Stomach smooth muscle (tissue), 2 donors: ENCODE data around the gene EFL1.
"Not testable (repeated sequence)": the region's sequence is repeated elsewhere in the genome, so short reads cannot be mapped to it uniquely, and the experiment has no call there.

ENCODE experiments used
- H3K27ac ChIP-seq: one replicate; pipeline ENCODE4 v1.7.0; 2013; ENCODE audit warnings: mild to moderate bottlenecking, low read length, inconsistent platforms
- H3K27me3 ChIP-seq, 2 donors: one replicate each; pipeline ENCODE4 v1.7.0; 2013; ENCODE audit warnings: low read length in 2 of 2; ENCODE audit not compliant: insufficient read depth in 2 of 2, control insufficient read depth in 1 of 2
- H3K36me3 ChIP-seq, 2 donors: one replicate each; pipeline ENCODE4 v1.7.0; 2013; ENCODE audit warnings: low read length in 2 of 2; ENCODE audit not compliant: control insufficient read depth in 2 of 2, insufficient read depth in 2 of 2
- H3K4me1 ChIP-seq: one replicate; pipeline ENCODE4 v1.7.0; 2013; ENCODE audit warnings: low read length; ENCODE audit not compliant: control insufficient read depth, insufficient read depth
- H3K4me3 ChIP-seq, 2 donors: one replicate each; pipeline ENCODE4 v1.7.0; 2013; ENCODE audit warnings: low read length in 2 of 2
- H3K9ac ChIP-seq, 2 donors: one replicate each; pipeline ENCODE4 v1.7.0; 2013; ENCODE audit warnings: low read length in 2 of 2, mild to moderate bottlenecking in 1 of 2
- H3K9me3 ChIP-seq, 2 donors: one replicate each; pipeline ENCODE4 v1.7.0; 2013; ENCODE audit warnings: low read length in 2 of 2; ENCODE audit not compliant: control insufficient read depth in 2 of 2
- donor health status: healthy.
- donor health status: Pancreatic carcinoma.

Gene EFL1

GRCh38 chr15:82239685-82240391, 22.7 kb downstream of the EFL1 start:
- Histone ChIP-seq H3K4me3 (no peak overlapping the region), H3K4me1 (no peaks in the 10 kb centered on the region), H3K36me3 (peaks cover 3 to 8% of the 10 kb centered on the region in 2 donors), H3K27ac (no peak overlapping the region), H3K9me3 (no peaks in the 10 kb centered on the region), H3K27me3 (no peaks in the 10 kb centered on the region), H3K9ac (no peak overlapping the region)

- not testable (repeated sequence) for H3K4me3 ChIP-seq
Measured at GRCh38 chr15:82237944-82238534, 24.5 kb downstream of the EFL1 start.

GRCh38 chr15:82231842-82232241, 30.7 kb downstream of the EFL1 start:
- no peaks in the 10 kb centered on the region for H3K27me3 ChIP-seq
- H3K9me3 ChIP-seq = no peaks in the 10 kb centered on the region
- no peak overlapping the region for H3K4me3 ChIP-seq
- no peak overlapping the region for H3K9ac ChIP-seq
- no peak overlapping the region for H3K27ac ChIP-seq
- no peaks in the 10 kb centered on the region for H3K4me1 ChIP-seq
- H3K36me3 ChIP-seq = peaks cover 9 to 11% of the 10 kb centered on the region in 2 donors

More at GRCh38 chr15:82237944-82238534, 24.5 kb downstream of the EFL1 start:
- H3K9ac ChIP-seq, H3K27me3 ChIP-seq, H3K4me1 ChIP-seq, H3K9me3 ChIP-seq, H3K27ac ChIP-seq, H3K36me3 ChIP-seq: not testable (repeated sequence)

- Histone ChIP-seq H3K4me3 (no peak overlapping the region), H3K27ac (no peak overlapping the region), H3K36me3 (peaks cover 11 to 17% of the 10 kb centered on the region in 2 donors), H3K4me1 (no peaks in the 10 kb centered on the region), H3K9ac (no peak overlapping the region), H3K9me3 (no peaks in the 10 kb centered on the region), H3K27me3 (no peaks in the 10 kb centered on the region)
Measured at GRCh38 chr15:82231233-82231632, 31.3 kb downstream of the EFL1 start.

GRCh38 chr15:82228750-82229149, 33.8 kb downstream of the EFL1 start:
- Histone ChIP-seq H3K4me3 (no peak overlapping the region), H3K36me3 (peaks cover 11 to 17% of the 10 kb centered on the region in 2 donors), H3K4me1 (no peaks in the 10 kb centered on the region), H3K9ac (no peak overlapping the region), H3K9me3 (no peaks in the 10 kb centered on the region), H3K27ac (no peak overlapping the region), H3K27me3 (no peaks in the 10 kb centered on the region)

- H3K27me3 ChIP-seq, H3K9ac ChIP-seq, H3K4me1 ChIP-seq, H3K9me3 ChIP-seq, H3K4me3 ChIP-seq, H3K36me3 ChIP-seq, H3K27ac ChIP-seq: not testable (repeated sequence)
Measured at GRCh38 chr15:82221535-82221934, 41.0 kb downstream of the EFL1 start.

GRCh38 chr15:82216092-82216491, 46.4 kb downstream of the EFL1 start:
- not testable (repeated sequence) for H3K36me3 ChIP-seq, H3K27me3 ChIP-seq, H3K9me3 ChIP-seq, H3K4me3 ChIP-seq, H3K27ac ChIP-seq, H3K4me1 ChIP-seq, H3K9ac ChIP-seq

- not testable (repeated sequence) for H3K9ac ChIP-seq, H3K4me3 ChIP-seq, H3K27me3 ChIP-seq, H3K9me3 ChIP-seq, H3K4me1 ChIP-seq, H3K27ac ChIP-seq, H3K36me3 ChIP-seq
Measured at GRCh38 chr15:82212201-82212600, 50.3 kb downstream of the EFL1 start.

- H3K4me1 ChIP-seq, H3K9me3 ChIP-seq, H3K9ac ChIP-seq, H3K36me3 ChIP-seq, H3K4me3 ChIP-seq, H3K27me3 ChIP-seq, H3K27ac ChIP-seq: not testable (repeated sequence)
Measured at GRCh38 chr15:82210066-82210597, 52.4 kb downstream of the EFL1 start.

GRCh38 chr15:82204575-82204974, 58.0 kb downstream of the EFL1 start:
- not testable (repeated sequence) for H3K4me1 ChIP-seq, H3K36me3 ChIP-seq, H3K9ac ChIP-seq, H3K27ac ChIP-seq, H3K27me3 ChIP-seq, H3K4me3 ChIP-seq, H3K9me3 ChIP-seq
